Smooth muscle cell of the brain vasculature (primary cell): ENCODE data around the gene GSPT1.

Experiments used
- DNase-seq: peaks from one replicate; pipeline ENCODE4 v3.0.0-alpha.2; 2012; ENCODE audit warnings: low read depth, low spot score

Gene GSPT1

DNA sequence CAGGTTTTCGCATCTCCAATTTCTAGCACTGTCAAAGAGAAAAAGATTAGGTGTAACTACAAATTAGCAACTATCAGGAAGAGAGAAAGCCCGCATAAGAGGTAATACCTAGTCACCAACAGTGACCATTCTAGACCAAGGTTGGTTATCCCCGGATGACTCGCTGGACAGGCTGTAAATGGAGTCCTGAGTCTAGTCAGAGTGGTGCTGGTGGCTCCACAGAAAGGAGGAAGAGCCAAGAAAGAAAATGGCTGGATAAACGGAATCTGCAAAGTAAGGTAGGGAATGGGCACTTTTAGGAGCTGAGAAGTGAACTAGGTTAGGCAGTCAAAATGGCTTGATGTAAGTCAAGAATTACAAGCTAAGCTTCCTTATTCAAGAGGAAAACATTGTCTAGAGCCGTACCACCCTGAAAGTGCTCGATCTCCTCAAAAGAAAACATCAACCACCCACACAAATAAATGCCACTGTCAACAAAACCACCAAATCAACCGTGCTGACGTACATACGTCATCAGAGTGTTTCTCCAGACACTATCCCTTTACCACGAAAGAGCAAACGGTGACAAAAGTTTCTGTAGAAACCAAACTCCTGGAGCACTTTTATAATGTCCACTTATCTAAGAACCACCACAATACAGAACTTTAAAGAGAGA lies 2.2 kb downstream of the GSPT1 start:
- DNase-seq: no peak

- DNase-seq: no peak
These were observed 5.9 kb downstream of the GSPT1 start for GRCh38 chr16:11909653-11910545.

GRCh38 chr16:11907160-11907970 lies 8.4 kb downstream of the GSPT1 start:
- DNase-seq: no peak

GRCh38 chr16:11903906-11904305 lies 11.8 kb downstream of the GSPT1 start:
- DNase-seq: no peak

GRCh38 chr16:11901091-11901490 lies 14.7 kb downstream of the GSPT1 start:
- DNase-seq: no peak

- DNase-seq: peak; percentile 24
These were observed 19.1 kb downstream of the GSPT1 start for GRCh38 chr16:11896486-11897176.

- DNase-seq: no peak
These were observed 22.2 kb downstream of the GSPT1 start for GRCh38 chr16:11893571-11893970.

DNA sequence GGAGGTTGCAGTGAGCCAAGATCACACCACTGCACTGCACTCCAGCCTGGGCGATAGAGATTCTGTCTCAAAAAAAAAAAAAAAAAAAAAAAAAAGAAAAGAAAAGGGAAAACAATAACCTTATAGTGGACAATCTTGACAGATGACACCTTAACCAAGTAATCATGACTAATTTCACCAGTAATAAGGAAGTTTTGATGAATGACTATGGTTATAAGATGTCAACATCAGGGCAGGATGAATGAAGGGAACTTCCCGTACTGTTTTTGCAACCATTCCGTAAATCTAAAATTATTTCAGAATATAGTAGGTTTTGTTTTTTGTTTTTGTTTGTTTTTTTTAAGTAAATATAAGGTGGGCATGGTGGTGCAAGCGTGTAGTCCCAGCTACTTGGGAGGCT lies 23.0 kb downstream of the GSPT1 start:
- no peak for DNase-seq

- DNase-seq: no peak
These were observed 25.4 kb downstream of the GSPT1 start for GRCh38 chr16:11890231-11890965.

DNA sequence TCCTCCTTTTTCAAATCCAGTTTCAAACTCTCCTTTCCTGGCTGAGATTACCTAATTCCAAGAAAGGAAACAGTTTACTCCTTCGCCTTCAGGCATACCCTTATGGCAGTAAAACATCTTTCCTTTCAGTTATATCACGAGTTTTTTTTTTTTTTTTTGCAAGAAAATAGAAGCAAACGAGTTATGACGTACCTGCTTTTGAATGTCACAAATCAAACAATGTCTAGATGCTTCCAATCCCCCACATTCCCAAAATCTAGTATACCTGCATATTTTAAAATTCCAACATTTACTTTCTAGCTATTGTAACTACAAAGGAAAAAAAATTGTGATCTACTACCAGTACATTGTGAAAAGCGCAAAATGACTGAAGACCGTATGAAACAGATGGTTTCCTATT lies 28.9 kb downstream of the GSPT1 start:
- no peak for DNase-seq

DNA sequence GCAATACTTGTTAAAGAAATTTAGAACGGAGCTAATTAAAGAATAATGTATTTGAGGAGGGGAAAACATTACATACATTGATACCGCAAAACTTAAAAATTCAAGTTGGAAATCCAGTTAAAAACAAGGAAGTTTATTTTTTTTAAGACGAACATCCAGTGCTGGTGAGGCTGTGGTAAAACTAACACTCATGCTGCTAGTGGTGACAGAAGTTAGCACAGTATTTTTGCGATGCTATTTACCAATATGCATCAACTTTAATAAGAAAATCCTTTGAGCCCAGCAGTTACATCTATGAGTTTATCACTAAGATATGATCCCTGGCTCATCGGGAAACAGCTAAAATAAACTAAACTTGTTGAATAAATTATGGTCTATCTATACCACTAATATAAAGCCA lies 31.7 kb downstream of the GSPT1 start:
- DNase-seq: no peak

- no peak for DNase-seq
These were observed 35.7 kb downstream of the GSPT1 start for GRCh38 chr16:11880007-11880406.

- DNase-seq: no peak
These were observed 38.4 kb downstream of the GSPT1 start for GRCh38 chr16:11877374-11877773.

DNA sequence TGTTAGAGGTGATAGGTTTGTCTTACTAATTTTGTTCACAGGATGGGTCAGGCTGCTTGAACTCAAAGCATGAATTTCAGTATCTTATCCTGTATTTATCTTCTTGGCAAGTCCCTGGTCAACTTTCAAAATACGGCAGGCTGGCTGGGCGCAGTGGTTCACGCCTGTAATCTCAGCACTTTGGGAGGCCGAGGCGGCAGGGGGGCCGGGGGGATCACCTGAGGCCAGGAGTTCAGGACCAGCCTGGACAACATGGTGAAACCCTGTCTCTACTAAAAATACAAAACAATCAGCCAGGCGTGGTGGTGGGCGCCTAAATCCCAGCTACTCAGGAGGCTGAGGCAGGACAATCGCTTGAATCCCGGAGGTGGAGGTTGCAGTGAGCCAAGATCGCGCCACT lies 39.5 kb downstream of the GSPT1 start:
- no peak for DNase-seq

DNA sequence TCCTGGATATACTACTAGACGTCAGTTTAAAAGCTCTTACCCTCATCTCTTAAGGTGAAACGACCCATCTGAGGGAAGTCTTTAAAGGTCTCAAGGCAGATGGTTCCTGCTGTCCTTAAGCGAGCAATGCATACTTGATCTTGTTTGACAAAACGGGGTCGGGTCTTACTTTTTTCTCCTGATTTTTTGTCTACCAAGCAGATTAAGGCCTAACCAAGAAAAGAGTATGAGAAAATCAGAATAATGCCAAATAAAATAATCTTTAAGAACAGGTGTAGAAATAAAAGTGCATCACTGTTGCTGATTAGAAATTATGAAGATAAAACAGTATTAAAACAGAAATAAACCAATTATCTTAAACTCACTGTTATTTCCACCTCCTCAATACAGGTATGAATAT lies 40.0 kb downstream of the GSPT1 start:
- no peak for DNase-seq

GRCh38 chr16:11871193-11871592 lies 44.6 kb downstream of the GSPT1 start:
- DNase-seq: no peak

GRCh38 chr16:11870399-11870798 lies 45.4 kb downstream of the GSPT1 start:
- DNase-seq: no peak

- DNase-seq: no peak
These were observed 46.2 kb downstream of the GSPT1 start for GRCh38 chr16:11869353-11870228.

- DNase-seq: no peak
These were observed 47.3 kb downstream of the GSPT1 start for GRCh38 chr16:11868412-11868980.

DNA sequence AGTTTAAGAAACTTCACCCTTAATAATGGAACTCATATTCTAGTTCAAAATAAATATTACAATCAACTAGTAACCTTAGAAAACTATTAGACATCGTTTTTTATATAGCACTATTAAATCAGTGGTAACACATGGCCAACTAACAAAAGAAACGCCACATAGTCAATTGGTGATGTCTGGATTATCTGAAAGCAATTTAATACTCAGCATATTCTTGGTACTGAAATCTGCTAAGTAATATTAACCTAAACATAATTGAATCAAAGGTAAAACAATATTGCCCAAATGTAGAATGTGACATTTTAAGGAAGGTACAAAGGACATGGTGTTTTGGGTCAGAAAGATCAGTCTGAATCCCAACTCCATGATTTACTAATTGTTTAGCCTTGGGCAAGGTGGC lies 53.3 kb downstream of the GSPT1 start:
- DNase-seq: no peak
